ENCODE data around the gene PHF1.
A peak's percentile ranks its signal among the peaks of the same experiment; 100 is the strongest.
"Not testable (repeated sequence)": the region's sequence is repeated elsewhere in the genome, so short reads cannot be mapped to it uniquely, and the experiment has no call there.

PHF1 gene

DNA sequence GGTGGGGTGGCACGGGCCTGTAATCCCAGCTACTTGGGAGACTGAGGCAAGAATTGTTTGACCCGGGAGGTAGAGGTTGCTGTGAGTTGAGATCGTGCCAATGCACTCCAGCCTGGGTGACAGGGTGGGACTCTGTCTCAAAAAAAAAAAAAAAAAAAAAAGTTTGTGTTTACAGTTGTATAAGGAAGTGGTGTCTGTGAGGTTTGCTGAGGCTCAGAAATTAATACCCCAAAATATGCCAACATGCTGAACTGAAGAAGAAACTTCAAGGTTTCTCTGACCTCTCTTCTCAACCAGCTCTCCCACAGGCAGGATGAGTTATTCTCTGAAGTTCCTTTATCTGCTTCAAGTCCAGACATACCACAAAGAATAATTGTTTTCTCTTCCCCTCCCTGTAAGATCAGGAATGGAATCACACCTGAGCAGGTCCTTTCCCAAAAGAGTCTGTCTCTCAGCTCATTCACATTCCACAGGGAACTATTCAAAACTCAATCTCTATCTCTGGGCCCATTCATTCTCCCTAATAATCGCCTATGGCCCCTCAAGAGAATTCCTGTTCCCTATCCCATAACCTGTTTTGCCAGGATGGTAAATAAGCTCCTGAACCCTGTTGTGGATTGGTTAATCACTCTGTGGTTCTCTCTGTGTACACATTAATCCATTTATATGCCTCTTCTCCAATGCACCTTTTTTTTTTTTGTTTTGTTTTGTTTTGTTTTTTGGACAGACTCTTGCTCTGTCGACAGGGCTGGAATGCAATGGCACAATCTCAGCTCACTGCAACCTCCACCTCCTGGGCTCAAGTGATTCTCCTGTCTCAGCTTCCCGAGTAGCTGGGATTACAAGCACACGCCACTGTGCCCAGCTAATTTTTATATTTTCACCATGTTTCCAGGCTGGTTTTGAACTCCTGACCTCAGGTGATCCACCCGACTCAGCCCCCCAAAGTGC is 36.6 kb upstream of the PHF1 start:
- DNase-seq (ENCODE audit: low read depth): no peak
- TF ChIP-seq MYC (IDR thresholded peaks at IDR 0.05; ENCODE audit: low read depth, low read length): no peak
- TF ChIP-seq, protein P1, sequence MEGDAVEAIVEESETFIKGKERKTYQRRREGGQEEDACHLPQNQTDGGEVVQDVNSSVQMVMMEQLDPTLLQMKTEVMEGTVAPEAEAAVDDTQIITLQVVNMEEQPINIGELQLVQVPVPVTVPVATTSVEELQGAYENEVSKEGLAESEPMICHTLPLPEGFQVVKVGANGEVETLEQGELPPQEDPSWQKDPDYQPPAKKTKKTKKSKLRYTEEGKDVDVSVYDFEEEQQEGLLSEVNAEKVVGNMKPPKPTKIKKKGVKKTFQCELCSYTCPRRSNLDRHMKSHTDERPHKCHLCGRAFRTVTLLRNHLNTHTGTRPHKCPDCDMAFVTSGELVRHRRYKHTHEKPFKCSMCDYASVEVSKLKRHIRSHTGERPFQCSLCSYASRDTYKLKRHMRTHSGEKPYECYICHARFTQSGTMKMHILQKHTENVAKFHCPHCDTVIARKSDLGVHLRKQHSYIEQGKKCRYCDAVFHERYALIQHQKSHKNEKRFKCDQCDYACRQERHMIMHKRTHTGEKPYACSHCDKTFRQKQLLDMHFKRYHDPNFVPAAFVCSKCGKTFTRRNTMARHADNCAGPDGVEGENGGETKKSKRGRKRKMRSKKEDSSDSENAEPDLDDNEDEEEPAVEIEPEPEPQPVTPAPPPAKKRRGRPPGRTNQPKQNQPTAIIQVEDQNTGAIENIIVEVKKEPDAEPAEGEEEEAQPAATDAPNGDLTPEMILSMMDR (IDR thresholded peaks at IDR 0.05; ENCODE audit: low read depth, low read length): no peak
- TF ChIP-seq, protein P2, sequence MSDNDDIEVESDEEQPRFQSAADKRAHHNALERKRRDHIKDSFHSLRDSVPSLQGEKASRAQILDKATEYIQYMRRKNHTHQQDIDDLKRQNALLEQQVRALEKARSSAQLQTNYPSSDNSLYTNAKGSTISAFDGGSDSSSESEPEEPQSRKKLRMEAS (IDR thresholded peaks at IDR 0.05; ENCODE audit: low read depth, low read length): no peak
- no peak for TF ChIP-seq POLR2A (IDR thresholded peaks at IDR 0.05; ENCODE audit: extremely low read depth, insufficient read length)

DNA sequence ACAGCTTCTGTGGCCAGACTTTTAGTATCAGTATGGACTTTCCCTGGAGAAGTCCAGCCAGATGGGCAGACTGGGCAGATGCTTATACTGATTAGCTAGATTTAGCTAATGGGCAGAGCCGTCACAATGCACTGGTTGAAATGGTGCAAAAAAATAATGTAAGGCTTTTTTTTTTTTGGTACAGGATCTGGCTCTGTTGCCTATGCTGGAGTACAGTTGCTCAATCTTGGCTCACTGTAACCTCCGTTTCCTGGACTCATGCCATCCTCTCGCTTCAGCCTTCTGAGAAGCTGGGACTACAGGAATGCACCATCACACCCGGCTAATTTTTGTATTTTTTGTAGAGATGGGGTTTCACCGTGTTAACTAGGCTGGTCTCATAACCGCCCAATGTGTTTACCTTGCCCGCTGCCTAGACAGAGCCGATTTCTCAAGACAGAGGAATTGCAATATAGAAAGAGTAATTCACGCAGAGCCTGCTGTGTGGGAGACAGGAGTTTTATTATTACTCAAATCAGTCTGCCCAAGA is 35.6 kb upstream of the PHF1 start:
- peak; percentile 60 for DNase-seq (ENCODE audit: low read depth)
- TF ChIP-seq, protein P2 (IDR thresholded peaks at IDR 0.05; ENCODE audit: low read depth, low read length): no peak
- no peak for TF ChIP-seq POLR2A (IDR thresholded peaks at IDR 0.05; ENCODE audit: extremely low read depth, insufficient read length)
- TF ChIP-seq, protein P1 (IDR thresholded peaks at IDR 0.05; ENCODE audit: low read depth, low read length): no peak
- TF ChIP-seq MYC (IDR thresholded peaks at IDR 0.05; ENCODE audit: low read depth, low read length): no peak
- no peak overlapping the region for H3K4me3 ChIP-seq (ENCODE audit: low read depth, low read length)

More for the DNA sequence above, 36.6 kb upstream of the PHF1 start:
- H3K4me3 ChIP-seq (ENCODE audit: low read depth, low read length): no peak overlapping the region

DNA sequence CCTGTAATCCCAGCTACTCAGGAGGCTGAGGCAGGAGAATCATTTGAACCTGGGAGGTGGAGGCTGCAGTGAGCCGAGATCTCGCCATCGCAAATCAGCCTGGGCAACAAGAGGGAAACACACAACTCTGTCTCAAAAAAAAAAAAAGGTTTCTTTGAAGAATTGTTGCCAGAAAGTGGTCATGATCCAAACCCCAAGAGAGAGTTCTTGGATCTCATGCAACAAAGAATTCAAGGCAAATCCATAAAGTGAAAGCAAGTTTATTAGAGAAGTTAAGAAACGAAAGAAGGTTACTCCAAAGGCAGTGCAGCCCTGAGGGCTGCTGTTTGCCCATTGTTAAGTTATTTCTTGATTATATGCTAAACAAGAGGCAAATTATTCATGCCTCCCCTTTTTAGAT is 33.6 kb upstream of the PHF1 start:
- TF ChIP-seq, protein P1 (IDR thresholded peaks at IDR 0.05; ENCODE audit: low read depth, low read length): no peak
- TF ChIP-seq, protein P2 (IDR thresholded peaks at IDR 0.05; ENCODE audit: low read depth, low read length): no peak
- TF ChIP-seq MYC (IDR thresholded peaks at IDR 0.05; ENCODE audit: low read depth, low read length): no peak
- no peak for TF ChIP-seq POLR2A (IDR thresholded peaks at IDR 0.05; ENCODE audit: extremely low read depth, insufficient read length)

DNA sequence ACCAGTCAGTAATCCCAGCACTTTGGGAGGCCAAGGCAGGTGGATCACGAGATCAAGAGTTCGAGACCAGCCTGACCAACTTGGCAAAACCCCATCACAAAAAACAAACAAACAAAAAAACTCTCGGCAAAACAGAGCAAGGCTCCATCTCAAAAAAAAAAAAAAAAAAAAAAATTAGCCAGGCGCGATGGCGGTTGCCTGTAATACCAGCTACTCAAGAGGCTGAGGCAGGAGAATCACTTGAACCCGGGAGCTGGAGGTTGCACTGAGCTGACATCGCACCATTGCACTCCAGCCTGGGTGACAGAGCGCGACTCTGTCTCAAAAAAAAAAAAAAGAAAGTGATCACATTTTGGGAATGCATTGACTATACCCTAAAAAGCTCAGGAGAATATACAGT is 31.6 kb upstream of the PHF1 start:
- DNase-seq (ENCODE audit: low read depth); H3K4me3 ChIP-seq (ENCODE audit: low read depth, low read length): not testable (repeated sequence)

More for the DNA sequence above, 33.6 kb upstream of the PHF1 start:
- no peak overlapping the region for H3K4me3 ChIP-seq (ENCODE audit: low read depth, low read length)
- no peak for DNase-seq (ENCODE audit: low read depth)

DNA sequence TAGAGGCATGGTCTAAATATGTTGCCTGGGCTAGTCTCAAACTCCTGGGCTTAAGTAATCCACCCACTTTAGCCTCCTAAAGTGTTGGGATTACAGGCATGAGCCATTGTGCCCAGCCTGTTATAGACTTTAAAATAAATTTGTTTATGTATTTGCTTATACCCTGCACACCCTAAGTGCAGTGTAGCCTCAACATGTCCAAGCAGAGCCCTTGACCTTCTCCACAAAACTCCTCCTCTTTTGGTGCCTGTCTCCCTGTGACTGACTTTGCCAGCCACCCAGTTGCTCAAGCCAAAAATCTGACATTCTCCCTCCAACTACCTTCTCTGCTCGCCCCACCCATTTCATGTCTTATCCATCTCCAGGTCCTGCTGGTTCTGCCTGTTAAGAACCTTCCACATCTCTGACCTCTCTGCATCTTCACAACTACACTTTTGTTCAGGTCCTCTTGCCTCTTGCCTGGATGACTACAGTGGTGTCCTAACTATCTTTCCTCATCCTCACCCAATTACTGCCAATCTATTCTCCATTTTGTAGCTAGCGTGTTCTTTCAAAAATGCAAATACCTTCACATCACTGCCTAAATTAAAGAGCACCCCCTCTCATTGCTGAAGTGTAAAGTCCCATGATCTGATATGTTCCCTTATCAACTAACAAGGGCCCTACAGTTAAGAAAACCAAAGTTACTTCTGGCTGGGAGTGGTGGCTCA is 30.4 kb upstream of the PHF1 start:
- DNase-seq (ENCODE audit: low read depth): no peak
- TF ChIP-seq, protein P2 (IDR thresholded peaks at IDR 0.05; ENCODE audit: low read depth, low read length): no peak
- TF ChIP-seq, protein P1 (IDR thresholded peaks at IDR 0.05; ENCODE audit: low read depth, low read length): no peak
- TF ChIP-seq MYC (IDR thresholded peaks at IDR 0.05; ENCODE audit: low read depth, low read length) (no peak), POLR2A (IDR thresholded peaks at IDR 0.05; ENCODE audit: extremely low read depth, insufficient read length) (no peak)
- no peak overlapping the region for H3K4me3 ChIP-seq (ENCODE audit: low read depth, low read length)

Measured in NB4 (cell line).